ENCODE measurements around the gene CTRB1. TPM values are rescaled to one million over a fixed set of nuclear protein-coding genes. Genes with fewer than 3 reads are reported as not detected.

CTRB1 gene
- total and polyA plus RNA-seq, 2 of the 13 experiments (the other 11 are each of a cell fraction or from before 2014, with no cell fraction given) = not detected

DNA sequence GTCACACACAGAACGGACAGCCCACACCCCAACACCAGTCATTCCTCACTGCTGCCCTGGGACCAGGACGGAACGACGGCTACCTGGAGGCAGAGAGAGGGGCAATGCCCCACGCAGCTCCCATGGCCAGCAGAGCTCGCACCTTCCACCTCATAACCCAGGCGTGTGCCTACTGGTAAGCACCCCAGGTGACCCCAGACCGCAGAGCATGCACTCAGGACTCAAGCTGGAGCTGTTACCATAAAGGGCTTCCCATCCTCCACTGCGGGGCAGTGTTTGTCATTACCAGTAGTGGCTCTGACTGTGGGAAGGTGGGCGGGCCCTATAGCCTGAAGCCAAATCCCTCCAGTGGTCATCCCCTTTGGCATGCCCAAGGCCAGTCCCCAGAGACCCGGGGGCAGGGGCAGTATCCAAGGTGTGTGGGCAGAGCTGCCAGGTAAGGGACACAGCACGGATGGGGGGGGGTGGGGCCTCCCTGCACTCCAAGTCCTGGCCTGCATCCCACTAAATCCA is 37.3 kb downstream of the CTRB1 start (continued):
- TF ChIP-seq, protein P1, sequence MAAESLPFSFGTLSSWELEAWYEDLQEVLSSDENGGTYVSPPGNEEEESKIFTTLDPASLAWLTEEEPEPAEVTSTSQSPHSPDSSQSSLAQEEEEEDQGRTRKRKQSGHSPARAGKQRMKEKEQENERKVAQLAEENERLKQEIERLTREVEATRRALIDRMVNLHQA (CRISPR knock-in tag; IDR thresholded peaks at IDR 0.05) = no peak
- TF ChIP-seq ZNF275 (CRISPR knock-in tag; IDR thresholded peaks at IDR 0.05; ENCODE audit: borderline replicate concordance) = no peak
- no peak for TF ChIP-seq CREM (IDR thresholded peaks at IDR 0.05)
- TF ChIP-seq CREM (CRISPR knock-in tag; IDR thresholded peaks at IDR 0.05) = no peak
- no peak for TF ChIP-seq EED (CRISPR knock-in tag; IDR thresholded peaks at IDR 0.05)
- no peak for TF ChIP-seq ZMAT3 (CRISPR knock-in tag; conservative IDR thresholded peaks at IDR 0.05)
- no peak for TF ChIP-seq HNRNPUL1 (IDR thresholded peaks at IDR 0.05; ENCODE audit: low read depth, low read length)
- no peak for TF ChIP-seq ZSCAN29 (CRISPR knock-in tag; conservative IDR thresholded peaks at IDR 0.05)
- no peak for TF ChIP-seq DZIP1 (CRISPR knock-in tag; IDR thresholded peaks at IDR 0.05)
- no peak for TF ChIP-seq ZNF878 (CRISPR knock-in tag; IDR thresholded peaks at IDR 0.05)
- no peak for TF ChIP-seq AGO2 (optimal IDR thresholded peaks at IDR 0.05; ENCODE audit: low read depth, low read length)
- no peak for TF ChIP-seq ONECUT2 (CRISPR knock-in tag; IDR thresholded peaks at IDR 0.05)
- TF ChIP-seq ISX (CRISPR knock-in tag; conservative IDR thresholded peaks at IDR 0.05) = no peak
- TF ChIP-seq ARHGAP35 (CRISPR knock-in tag; IDR thresholded peaks at IDR 0.05; ENCODE audit: borderline replicate concordance) = no peak
- TF ChIP-seq ZNF331 (CRISPR knock-in tag; IDR thresholded peaks at IDR 0.05) = 0 out of 2 replicates have a peak, but pooled peaks have one; percentile 44
- TF ChIP-seq ZNF446 (CRISPR knock-in tag; IDR thresholded peaks at IDR 0.05) = no peak
- no peak for TF ChIP-seq PHB2 (IDR thresholded peaks at IDR 0.05; ENCODE audit: partially characterized antibody)
- TF ChIP-seq KLF16 (CRISPR knock-in tag; IDR thresholded peaks at IDR 0.05) = no peak
- TF ChIP-seq SIN3A (IDR thresholded peaks at IDR 0.05; ENCODE audit: borderline replicate concordance, low read depth, low read length) = no peak
- TF ChIP-seq ZNF225 (CRISPR knock-in tag; IDR thresholded peaks at IDR 0.05) = no peak
- peak; percentile 80 for TF ChIP-seq ZNF687 (CRISPR knock-in tag; IDR thresholded peaks at IDR 0.05)
- TF ChIP-seq TCF12 (IDR thresholded peaks at IDR 0.05) = no peak
- no peak for TF ChIP-seq TCF12 (CRISPR knock-in tag; IDR thresholded peaks at IDR 0.05)
- 0 out of 2 replicates have a peak, but pooled peaks have one; percentile 37 for TF ChIP-seq PPARG (CRISPR knock-in tag; conservative IDR thresholded peaks at IDR 0.05)
- TF ChIP-seq RARG (CRISPR knock-in tag; IDR thresholded peaks at IDR 0.05; ENCODE audit: low read depth) = no peak
